Activated CD8-positive, alpha-beta memory T cell treated with anti-CD3 and anti-CD28 coated beads, Interleukin-2, amount 50 U/mL, for 48 hours (primary cell): ENCODE measurements around the gene TCF19.
A peak's percentile ranks its signal among the peaks of the same experiment; 100 is the strongest.

Experiments used
- DNase-seq: peaks from one replicate; pipeline ENCODE4 v3.0.0-alpha.2; 2020

TCF19 gene

GRCh38 chr6:31128093-31128676 lies 30.2 kb upstream of the TCF19 start:
- DNase-seq: peak; percentile 86

DNA sequence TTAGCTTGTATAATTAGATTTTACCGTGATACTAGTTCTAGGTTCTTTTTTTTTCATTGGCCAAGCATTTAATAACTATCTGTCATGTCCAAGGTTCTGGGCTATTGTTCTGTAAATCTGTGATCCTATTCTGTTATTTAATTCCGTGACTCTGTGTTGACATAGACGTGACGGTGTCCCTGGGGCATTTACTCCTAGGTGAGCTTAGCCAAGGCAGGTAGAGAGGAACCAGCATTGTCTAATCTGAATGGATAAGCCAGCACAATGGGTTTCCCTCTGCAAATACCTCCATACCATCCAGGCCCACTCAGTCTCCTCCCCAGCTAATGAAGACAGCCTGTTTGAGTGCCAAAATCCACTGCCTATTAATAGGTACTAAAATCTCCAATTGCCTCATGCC lies 29.3 kb upstream of the TCF19 start:
- no peak for DNase-seq

- no peak for DNase-seq
Measured at GRCh38 chr6:31130751-31131150, 27.6 kb upstream of the TCF19 start.

DNA sequence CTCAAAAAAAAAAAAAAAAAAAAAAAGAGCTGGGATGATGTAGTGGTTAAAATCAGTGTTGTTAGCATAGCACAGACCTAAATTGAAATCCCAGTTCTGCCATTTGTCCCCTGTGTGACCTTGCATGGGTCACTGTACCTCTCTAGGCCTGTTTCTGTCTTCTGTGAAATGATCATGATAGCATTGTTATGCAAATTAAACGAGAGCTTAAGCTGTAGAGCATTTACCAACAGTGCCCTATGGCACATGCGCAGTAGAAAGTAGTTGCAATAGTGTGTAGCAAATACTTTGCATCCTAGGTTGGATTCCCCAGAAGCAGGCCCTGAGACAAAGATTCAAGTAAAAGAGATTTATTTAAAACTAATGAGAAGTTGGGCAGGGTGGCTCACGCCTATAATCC lies 26.8 kb upstream of the TCF19 start:
- DNase-seq: no peak

DNA sequence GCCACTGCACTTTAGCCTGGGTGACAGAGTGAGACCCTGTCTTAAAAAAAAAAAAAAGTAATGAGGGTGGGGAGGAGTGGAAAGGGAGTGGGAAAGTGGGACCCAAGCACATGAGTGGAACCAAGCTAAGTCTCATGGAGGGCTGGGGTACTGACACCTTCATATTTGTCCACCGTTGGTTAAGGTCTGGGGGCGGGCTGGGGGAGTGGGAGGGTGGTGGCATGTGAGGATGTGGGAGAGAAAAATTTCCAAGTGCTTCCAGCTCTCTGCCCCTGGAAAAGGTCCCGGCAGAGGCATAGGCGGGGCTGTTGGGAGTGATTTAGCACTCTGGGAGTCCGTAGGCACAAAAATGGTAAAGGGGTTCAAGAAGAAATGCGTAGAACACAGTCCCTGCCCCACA lies 25.6 kb upstream of the TCF19 start:
- no peak for DNase-seq

- no peak for DNase-seq
Measured at GRCh38 chr6:31135710-31136109, 22.7 kb upstream of the TCF19 start.

GRCh38 chr6:31138982-31139381 lies 19.4 kb upstream of the TCF19 start, which contains the start of gene PSORS1C2:
Gene PSORS1C2 (minus strand): TSS chr6:31139066. CDS start chr6:31139026, 40 bp downstream.
- no peak for DNase-seq

DNA sequence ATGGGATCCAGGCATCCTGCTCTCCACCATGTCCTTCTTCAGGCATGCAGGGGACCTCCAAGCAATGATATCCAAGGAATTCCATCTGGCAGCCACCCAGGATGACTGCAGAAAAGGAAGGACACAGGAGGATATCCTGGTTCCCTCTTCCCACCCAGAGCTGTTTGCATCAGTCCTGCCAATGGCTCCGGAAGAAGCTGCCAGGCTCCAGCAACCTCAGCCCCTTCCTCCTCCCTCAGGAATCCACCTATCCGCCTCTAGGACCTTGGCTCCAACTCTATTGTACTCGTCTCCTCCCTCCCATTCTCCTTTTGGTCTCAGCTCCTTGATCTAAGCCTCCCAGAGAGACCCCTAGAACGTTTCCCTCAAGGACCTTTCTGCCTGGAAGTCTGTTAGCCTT lies 18.8 kb upstream of the TCF19 start:
- DNase-seq: no peak

DNA sequence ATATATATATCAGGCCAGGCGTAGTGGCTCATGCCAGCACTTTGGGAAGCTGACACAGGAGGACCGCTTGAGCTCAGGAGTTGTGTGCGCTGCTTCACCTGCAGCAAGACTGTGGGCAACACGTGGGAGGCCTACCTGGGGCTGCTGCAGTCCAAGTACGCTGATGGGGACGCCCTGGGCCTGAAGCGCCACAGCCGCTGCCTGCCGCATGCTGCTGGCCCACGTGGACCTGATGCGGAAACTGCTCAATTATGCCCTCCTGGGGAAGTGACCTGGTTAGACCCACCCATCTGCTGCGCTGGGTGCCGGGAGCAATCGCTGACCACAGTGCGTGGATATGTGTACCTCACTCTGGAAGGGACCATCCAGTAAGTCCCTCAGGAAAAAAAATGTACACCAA lies 17.7 kb upstream of the TCF19 start:
- DNase-seq: no peak

DNA sequence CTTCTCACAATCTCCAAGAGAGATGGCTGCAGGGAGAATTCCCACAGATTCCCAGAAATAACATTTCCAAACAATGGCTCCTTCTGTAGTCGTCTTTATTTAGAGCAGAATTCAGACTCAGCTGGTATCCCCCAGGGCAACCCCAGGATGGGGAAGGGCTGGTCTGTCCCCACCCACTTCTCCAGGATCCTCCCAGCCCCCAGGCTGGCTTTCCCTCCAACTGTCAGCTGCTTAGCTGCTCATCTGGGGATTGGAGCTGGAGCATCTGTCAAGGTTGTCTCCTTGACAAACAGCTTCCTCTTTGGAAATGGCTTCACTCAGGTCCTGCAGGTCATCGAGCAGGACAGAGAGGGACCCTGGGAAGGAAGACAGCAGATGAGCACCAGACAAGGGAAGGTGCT lies 16.0 kb upstream of the TCF19 start:
- DNase-seq: no peak

DNA sequence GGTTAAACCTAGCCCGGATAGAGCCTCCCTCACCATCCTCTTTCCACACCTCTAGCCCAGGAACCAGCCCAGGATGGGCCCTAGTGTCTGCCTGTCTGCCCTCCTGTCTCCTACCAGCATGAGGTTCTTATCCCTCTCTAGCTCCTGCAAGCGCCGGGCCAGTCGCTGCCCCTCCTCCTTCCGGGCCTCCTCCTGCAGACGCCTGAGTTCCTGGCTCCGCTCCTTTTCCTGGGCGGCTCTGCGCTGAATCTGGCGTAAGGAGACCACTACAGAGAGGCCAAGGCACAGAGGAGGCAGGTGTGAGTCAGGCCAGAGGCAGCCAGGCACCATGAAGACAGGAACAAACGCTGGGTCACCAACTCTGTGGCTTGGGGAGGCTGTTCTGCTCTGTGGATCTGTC lies 15.2 kb upstream of the TCF19 start:
- DNase-seq: no peak

- DNase-seq: no peak
Measured at GRCh38 chr6:31144296-31144969, 14.0 kb upstream of the TCF19 start.

DNA sequence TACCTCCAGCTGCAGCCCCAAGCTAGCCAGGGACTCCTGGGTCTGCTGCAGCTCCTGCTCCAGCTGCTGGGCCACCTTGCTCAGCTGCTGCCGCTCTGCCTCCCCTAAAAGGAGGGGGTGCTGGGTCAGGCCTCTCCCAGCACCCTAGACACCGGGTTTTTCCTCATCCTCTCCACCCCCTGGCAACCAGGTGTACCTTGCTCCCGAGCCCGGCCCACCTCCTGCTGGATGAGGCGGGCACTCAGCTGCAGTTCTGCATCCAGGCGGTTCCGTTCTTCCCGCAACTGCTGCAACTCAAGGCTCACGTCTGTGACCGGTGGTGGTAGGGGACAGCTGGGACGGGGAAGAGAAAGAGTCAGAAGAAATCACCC lies 13.4 kb upstream of the TCF19 start:
- no peak for DNase-seq

DNA sequence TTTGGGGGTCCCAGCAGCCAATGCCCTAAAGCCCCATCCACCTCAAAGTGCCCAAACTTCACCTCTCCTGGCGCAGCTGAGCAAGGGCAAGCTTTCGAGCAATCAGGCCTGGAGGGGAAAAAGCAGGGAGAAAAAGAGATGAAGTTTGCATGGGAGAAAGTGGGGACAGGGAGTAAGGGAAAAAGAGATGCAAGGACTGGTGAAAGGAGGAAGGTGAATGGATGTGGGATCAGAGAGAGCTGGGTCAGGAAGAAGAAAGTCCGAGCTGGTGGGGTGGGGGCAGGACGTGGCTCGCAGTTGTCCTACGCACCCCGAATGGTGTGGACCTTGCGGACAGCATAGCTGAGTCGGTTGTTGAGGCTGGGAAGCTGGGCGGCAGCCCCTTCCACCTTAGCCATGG lies 13.0 kb upstream of the TCF19 start:
- no peak for DNase-seq

DNA sequence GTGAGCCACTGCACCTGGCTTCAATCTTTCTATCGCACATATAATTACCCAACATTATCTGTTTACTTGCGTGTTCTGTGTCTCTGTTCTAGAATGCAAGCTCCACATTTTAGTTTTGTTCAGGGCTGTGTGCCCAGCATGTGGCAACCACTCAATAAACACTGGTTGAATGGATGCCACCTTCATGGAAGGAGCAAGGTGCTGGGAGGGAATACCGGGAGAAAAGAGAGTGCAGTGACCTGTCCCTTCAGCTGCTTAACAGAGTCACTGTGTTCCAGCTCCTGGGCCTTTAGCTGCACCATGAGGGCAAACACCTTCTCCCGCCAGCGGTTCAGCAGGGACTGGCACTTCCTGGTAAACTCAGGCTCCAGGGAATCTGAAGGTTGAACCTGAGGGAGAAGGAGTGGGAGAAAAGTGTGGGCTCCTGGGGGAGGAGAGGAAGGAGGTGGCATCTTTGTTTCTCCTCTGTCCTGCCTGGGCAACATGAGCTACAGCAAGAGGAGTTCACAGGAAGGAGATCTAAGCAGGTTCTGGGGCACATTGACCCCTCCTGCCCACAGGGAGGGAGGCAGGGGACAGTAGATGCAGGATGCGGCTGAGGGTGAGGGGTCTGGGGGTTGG lies 8.5 kb upstream of the TCF19 start:
- DNase-seq: no peak

DNA sequence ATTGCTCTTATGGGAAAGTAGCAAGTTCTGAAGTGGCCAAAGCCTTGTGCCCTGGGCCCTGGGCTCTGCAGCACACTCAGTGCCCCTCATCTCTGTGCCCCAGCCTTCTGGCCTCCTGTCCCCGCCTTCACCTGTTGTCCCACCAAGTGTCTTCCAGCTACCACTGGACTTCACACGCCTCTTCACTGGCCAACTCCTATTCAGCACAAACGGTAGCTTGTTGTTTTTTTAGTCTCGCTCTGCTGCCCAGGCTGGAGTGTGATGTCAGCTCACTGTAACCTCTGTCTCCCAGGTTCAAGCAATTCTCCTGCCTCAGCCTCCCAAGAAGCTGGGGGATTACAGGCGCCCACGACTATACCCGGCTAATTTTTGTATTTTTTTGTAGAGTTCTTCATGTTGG lies 5.6 kb upstream of the TCF19 start:
- no peak for DNase-seq

GRCh38 chr6:31154436-31154835 lies 4.0 kb upstream of the TCF19 start:
- DNase-seq: no peak

- no peak for DNase-seq
Measured at GRCh38 chr6:31156641-31157040, 1.7 kb upstream of the TCF19 start.

DNA sequence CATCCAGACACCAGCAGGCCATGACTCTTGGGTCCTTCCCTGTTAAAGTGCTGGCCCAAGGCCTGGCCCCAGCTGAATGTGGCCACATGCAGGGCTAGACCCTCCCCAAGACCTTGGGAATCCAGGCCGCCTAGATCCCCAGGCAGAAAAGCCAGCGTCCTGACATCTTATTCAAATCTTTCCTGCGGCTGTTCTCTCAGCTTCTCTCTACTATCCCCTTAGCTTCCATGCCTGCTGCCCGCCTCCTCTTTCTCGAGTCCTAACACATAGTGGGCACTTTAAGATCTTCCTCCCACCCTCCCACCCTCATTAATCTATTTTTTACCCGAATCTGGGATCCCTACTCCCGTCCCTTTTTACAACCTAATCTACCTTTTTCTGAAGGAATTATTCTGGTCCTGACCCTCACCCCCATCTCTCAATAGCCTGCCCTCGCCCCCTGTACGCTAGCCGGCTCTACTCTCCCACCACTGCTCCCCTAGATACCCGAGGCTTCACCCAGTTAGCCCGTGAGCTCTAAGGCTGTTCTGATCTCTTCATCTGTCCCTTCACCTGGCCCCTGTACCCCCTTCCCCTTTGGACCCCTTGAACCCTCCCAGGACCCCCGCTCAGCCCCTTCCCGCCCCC lies 763 bp upstream of the TCF19 start, which contains the start of gene CCHCR1:
TSS of gene CCHCR1 (minus strand) at position 290 of the 627 bp plus-strand sequence. CDS start at position 88, 202 bp downstream.
- DNase-seq: no peak

GRCh38 chr6:31158863-31159855 lies 770 bp downstream of the TCF19 start:
- peak; percentile 66 for DNase-seq

DNA sequence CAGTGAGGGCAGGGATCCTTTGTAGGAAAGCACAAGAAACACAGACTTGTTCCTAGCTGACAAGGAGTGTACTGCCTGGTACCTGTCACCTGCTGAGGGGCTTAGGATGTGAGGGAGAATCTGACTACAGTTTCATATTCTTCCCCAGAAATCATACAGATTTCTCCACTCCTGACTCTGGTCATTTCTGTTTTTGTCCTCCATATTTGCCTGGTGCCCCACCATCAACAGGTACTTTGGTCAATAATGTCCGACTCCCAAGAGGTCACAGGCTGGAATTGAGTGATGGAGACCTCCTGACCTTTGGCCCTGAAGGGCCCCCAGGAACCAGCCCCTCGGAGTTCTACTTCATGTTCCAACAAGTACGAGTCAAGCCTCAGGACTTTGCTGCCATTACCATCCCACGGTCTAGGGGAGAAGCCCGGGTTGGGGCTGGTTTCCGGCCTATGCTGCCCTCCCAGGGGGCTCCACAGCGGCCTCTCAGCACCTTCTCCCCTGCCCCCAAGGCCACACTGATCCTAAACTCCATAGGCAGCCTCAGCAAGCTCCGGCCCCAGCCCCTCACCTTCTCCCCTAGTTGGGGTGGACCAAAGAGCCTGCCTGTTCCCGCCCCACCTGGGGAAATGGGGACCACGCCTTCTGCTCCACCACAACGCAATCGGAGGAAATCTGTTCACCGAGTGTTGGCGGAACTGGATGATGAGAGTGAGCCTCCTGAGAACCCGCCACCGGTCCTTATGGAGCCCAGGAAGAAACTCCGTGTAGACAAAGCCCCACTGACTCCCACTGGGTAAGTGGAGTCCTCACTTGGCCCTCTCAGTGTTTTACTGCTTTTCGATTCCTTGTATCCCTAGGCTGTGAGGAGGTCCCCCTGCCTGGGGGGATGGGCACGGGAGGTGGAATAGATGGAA lies 3.1 kb downstream of the TCF19 start:
- DNase-seq: no peak
